Choroid plexus epithelial cell (primary cell): ENCODE measurements around the gene GRIN3B.
A peak's percentile ranks its signal among the peaks of the same experiment; 100 is the strongest.

ENCODE experiments used
- DNase-seq: peaks from one replicate; pipeline ENCODE4 v3.0.0-alpha.2; 2010; ENCODE audit warnings: low read depth
- H3K4me3 ChIP-seq: 2 replicates; pipeline ENCODE4 v1.5.1; 2011; ENCODE audit warnings: low read depth, mild to moderate bottlenecking, control low read depth, low read length, moderate library complexity
- CTCF ChIP-seq: conservative IDR thresholded peaks from 2 replicates; pipeline ENCODE4 v1.5.1; 2011; ENCODE audit warnings: low read depth, mild to moderate bottlenecking, control low read depth, inconsistent platforms, low read length, moderate library complexity

Gene GRIN3B

GRCh38 chr19:986083-986482 is 14.1 kb upstream of the GRIN3B start:
- TF ChIP-seq CTCF, result no peak
- no peak for DNase-seq

GRCh38 chr19:988081-988480 is 12.1 kb upstream of the GRIN3B start:
- DNase-seq, result peak; percentile 18
- no peak for TF ChIP-seq CTCF
- H3K4me3 ChIP-seq, result no peak overlapping the region

More at GRCh38 chr19:986083-986482, 14.1 kb upstream of the GRIN3B start:
- no peak overlapping the region for H3K4me3 ChIP-seq

- DNase-seq, result no peak
- no peak for TF ChIP-seq CTCF
- H3K4me3 ChIP-seq, result no peak overlapping the region
Measured at GRCh38 chr19:988510-988909, 11.7 kb upstream of the GRIN3B start.

GRCh38 chr19:989381-990081 is 10.7 kb upstream of the GRIN3B start:
- TF ChIP-seq CTCF, result peak; percentile 50
- H3K4me3 ChIP-seq, result no peak overlapping the region
- no peak for DNase-seq

GRCh38 chr19:990119-990571 is 10.1 kb upstream of the GRIN3B start:
- no peak overlapping the region for H3K4me3 ChIP-seq
- no peak for DNase-seq
- TF ChIP-seq CTCF, result no peak

- no peak for DNase-seq
- H3K4me3 ChIP-seq, result no peak overlapping the region
- TF ChIP-seq CTCF, result no peak
Measured at GRCh38 chr19:990746-991145, 9.5 kb upstream of the GRIN3B start.
